ENCODE data around the gene MIOX. TPM values are rescaled to one million over a fixed set of nuclear protein-coding genes. Genes with fewer than 3 reads are reported as not detected.

The MIOX gene
- total and polyA plus RNA-seq, 10 of the 15 experiments (the other 5 are each of a cell fraction or from before 2014, with no cell fraction given) = 0.10 to 0.31 TPM; not detected in 8

- intact Hi-C loops (cut with micrococcal nuclease; ENCODE audit: unreplicated experiment) (no loop called here), in situ Hi-C loops (cut with MboI) (no loop called here)
- RAD21 ChIA-PET (ENCODE audit: unreplicated experiment) = no interaction called here
- SMC1A ChIA-PET (ENCODE audit: uncharacterized antibody, unreplicated experiment) = no interaction called here
- Histone ChIP-seq H3K9me3 (replicated peaks; ENCODE audit: control insufficient read depth, insufficient read depth, low read length) (no peaks in the 10 kb centered on the region), H3K9ac (ENCODE audit: control insufficient read depth, insufficient read depth, low read length) (no peak overlapping the region), H3K4me3 (no peak overlapping the region), H3K4me2 (ENCODE audit: control insufficient read depth, insufficient read depth) (no peak overlapping the region), H2AFZ (ENCODE audit: control insufficient read depth, low read depth, low read length) (no peak overlapping the region), H3K4me1 (ENCODE audit: control insufficient read depth, insufficient read depth, low read length) (no peaks in the 10 kb centered on the region), H3K36me3 (ENCODE audit: control insufficient read depth in 2 of 2, insufficient read depth in 2 of 2, low read length in 1 of 2) (peaks cover 3 to 35% of the 10 kb centered on the region in 2 experiments; a peak in 3 of 4 replicates), H3K27me3 (replicated peaks in 1 of 2; ENCODE audit: control insufficient read depth in 2 of 2, insufficient read depth in 2 of 2, low read length in 1 of 2) (no peaks in the 10 kb centered on the region), H3K27ac (ENCODE audit: control insufficient read depth, insufficient read depth) (no peak overlapping the region), H4K20me1 (ENCODE audit: control insufficient read depth, insufficient read depth) (no peaks in the 10 kb centered on the region), H3K79me2 (ENCODE audit: control insufficient read depth, insufficient read depth, low read length) (no peaks in the 10 kb centered on the region)
- FAIRE-seq (no peak), DNase-seq (ENCODE audit: low read depth, low spot score) (no peak), ATAC-seq (no peak)
- no TSS peak for BruUV-seq (replicated peaks)
- CTCF ChIA-PET = no interaction called here
- POLR2A ChIA-PET = interaction anchor here (1.0 kb wide), 1 partner anchor 38 kb away, joined by 3 read pairs; no protein-coding TSS in a partner anchor
- WGBS (ENCODE audit: insufficient coverage, insufficient replicate concordance, low lambda C conversion rate, missing lambda C conversion rate) = 92% methylated on average over 34 of the region's 36 CpGs
- TF ChIP-seq TBL1XR1 (IDR thresholded peaks at IDR 0.05; ENCODE audit: low read depth, low read length) = no peak
- no peak for TF ChIP-seq CBFB (IDR thresholded peaks at IDR 0.05; ENCODE audit: low read depth)
- no peak for TF ChIP-seq BCL3 (IDR thresholded peaks at IDR 0.05; ENCODE audit: borderline replicate concordance, insufficient read depth, low read depth, low read length, poor library complexity, severe bottlenecking)
- TF ChIP-seq RB1 (IDR thresholded peaks at IDR 0.05; ENCODE audit: borderline replicate concordance) = no peak
- TF ChIP-seq SP1 (IDR thresholded peaks at IDR 0.05; ENCODE audit: low read depth, low read length) = no peak
- no peak for TF ChIP-seq RBBP5 (conservative IDR thresholded peaks at IDR 0.05)
- no peak for TF ChIP-seq KAT2A (conservative IDR thresholded peaks at IDR 0.05; ENCODE audit: control insufficient read depth, low read depth, low read length)
- TF ChIP-seq HSF1 (IDR thresholded peaks at IDR 0.05; ENCODE audit: low read depth, low read length) = no peak
- TF ChIP-seq MTA2 (IDR thresholded peaks at IDR 0.05; ENCODE audit: low read depth) = no peak
- TF ChIP-seq SMARCA5 (IDR thresholded peaks at IDR 0.05) = no peak
- TF ChIP-seq ATF3 (IDR thresholded peaks at IDR 0.05; ENCODE audit: borderline replicate concordance, extremely low read depth, low read depth, low read length) = no peak
- TF ChIP-seq RAD21 (IDR thresholded peaks at IDR 0.05; ENCODE audit: insufficient read depth, low read depth, low read length) = no peak
- no peak for TF ChIP-seq FOS (IDR thresholded peaks at IDR 0.05; ENCODE audit: borderline replicate concordance, extremely low read depth, insufficient read length)
- no peak for TF ChIP-seq TCF12 (IDR thresholded peaks at IDR 0.05; ENCODE audit: low read depth, low read length)
- no peak for TF ChIP-seq MYC (IDR thresholded peaks at IDR 0.05; ENCODE audit: insufficient read depth, insufficient read length, insufficient replicate concordance, low read length, severe bottlenecking)
- no peak for TF ChIP-seq ZNF274 (IDR thresholded peaks at IDR 0.05; ENCODE audit: insufficient read depth, insufficient read length)
- TF ChIP-seq MEF2B (IDR thresholded peaks at IDR 0.05; ENCODE audit: partially characterized antibody, poor library complexity, severe bottlenecking) = no peak
- no peak for TF ChIP-seq DPF2 (IDR thresholded peaks at IDR 0.05)
Observed at GRCh38 chr22:50437511-50438304, 49.0 kb upstream of the MIOX start.
